Activated CD8-positive, alpha-beta memory T cell treated with anti-CD3 and anti-CD28 coated beads, Interleukin-2, amount 10 ng/mL, durations not matched to agents 7 days and 5 days (primary cell): ENCODE measurements around the gene IARS1. TPM values are rescaled to one million over a fixed set of nuclear protein-coding genes. Genes with fewer than 3 reads are reported as not detected.

Experiments used
- ATAC-seq: fragments of 150-1000 bp; cut with Tn5 transposase; one replicate; pipeline ENCODE4 v1.10.0; 2021; ENCODE audit warnings: moderate library complexity
- CTCF ChIA-PET: fragments of 350-600 bp; sonication (Branson Sonifier 250); formaldehyde crosslinking; loops from one replicate; lab custom pipeline; 2021; ENCODE audit warnings: antibody characterized with exemption; lab: Charles Lee
- DNase-seq: peaks from one replicate; pipeline ENCODE4 v3.0.0-alpha.2; 2020
- H3K27ac Mint-ChIP-seq: one replicate; pipeline ENCODE4 v1.8.0; 2021; ENCODE audit warnings: mild to moderate bottlenecking, mixed read lengths
- H3K27me3 Mint-ChIP-seq: one replicate; pipeline ENCODE4 v1.8.0; 2021; ENCODE audit warnings: mixed read lengths
- H3K36me3 Mint-ChIP-seq: one replicate; pipeline ENCODE4 v1.8.0; 2021; ENCODE audit warnings: mild to moderate bottlenecking, mixed read lengths
- H3K4me1 Mint-ChIP-seq: one replicate; pipeline ENCODE4 v1.8.0; 2021; ENCODE audit warnings: mixed read lengths
- H3K4me3 Mint-ChIP-seq: one replicate; pipeline ENCODE4 v1.8.0; 2021; ENCODE audit warnings: mild to moderate bottlenecking, moderate library complexity, mixed read lengths
- H3K9me3 Mint-ChIP-seq: one replicate; pipeline ENCODE4 v1.8.0; 2022; ENCODE audit warnings: low read depth, mixed read lengths
- total RNA-seq, 2 experiments: library from RNA; stranded (reverse); gene quantifications; one replicate each; pipeline ENCODE4 v1.2.3, GENCODE V29; 2021

The IARS1 gene
- 100 to 1,000 TPM; 146 to 179 TPM for total RNA-seq

DNA sequence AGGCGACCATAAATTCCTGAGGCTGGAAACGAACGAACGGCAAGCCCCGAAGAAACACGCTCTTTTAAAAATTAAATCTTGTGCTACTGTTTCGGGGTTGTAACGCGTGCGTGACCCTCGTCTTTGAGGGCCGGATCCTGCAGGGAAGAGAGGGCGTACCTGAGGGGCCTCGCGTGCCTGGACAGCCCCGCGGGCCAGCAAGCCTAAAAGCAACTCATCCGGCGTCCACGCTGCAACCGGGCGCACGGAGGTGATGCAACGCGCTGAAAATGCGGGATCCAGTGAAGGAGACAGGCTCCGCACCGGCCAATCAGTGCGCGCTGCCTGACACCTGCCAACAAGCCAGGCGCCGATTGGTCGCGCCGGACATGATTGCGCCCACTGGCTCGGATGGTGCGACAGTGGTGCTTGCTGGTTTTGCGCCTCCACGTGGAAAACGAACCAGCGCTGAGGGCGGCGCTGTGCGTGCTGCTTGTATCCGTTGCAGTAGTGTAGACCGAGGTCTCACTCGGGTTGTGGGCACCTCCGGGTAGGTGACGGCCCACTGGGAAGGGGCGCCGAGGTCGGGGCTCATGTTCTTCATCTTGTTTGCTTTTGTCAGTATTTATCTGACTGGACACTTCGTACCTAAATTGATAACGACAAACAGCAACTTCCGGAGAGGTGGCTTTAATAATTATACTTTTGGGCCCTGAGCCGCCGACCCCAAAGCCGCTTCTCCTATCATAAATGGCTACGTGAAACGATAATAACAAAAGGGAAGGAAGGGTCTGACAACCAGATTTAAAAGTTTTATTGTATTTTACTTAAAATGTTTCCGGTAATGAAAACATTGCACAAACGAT is at the start of gene IARS1:
Gene IARS1 (minus strand): TSS at position 246 of the 845 bp plus-strand sequence. CDS start 4,278 bp downstream, outside the sequence.
- peak; percentile 99 for DNase-seq
- CTCF ChIA-PET, result interaction anchor here (1.4 kb wide), 1 partner anchor 155 kb away, joined by 4 read pairs; no protein-coding TSS in a partner anchor
- H3K36me3 Mint-ChIP-seq, result peaks cover 52% of the 10 kb centered on the region
- H3K4me1 Mint-ChIP-seq, result peaks cover 67% of the 10 kb centered on the region
- peak; percentile 94 for ATAC-seq
- peak within 1 kb of the TSS; percentile 84 for H3K4me3 Mint-ChIP-seq
- no peaks in the 10 kb centered on the region for H3K27me3 Mint-ChIP-seq
- H3K9me3 Mint-ChIP-seq, result no peaks in the 10 kb centered on the region
- H3K27ac Mint-ChIP-seq, result peak within 1 kb of the TSS; percentile 97

DNA sequence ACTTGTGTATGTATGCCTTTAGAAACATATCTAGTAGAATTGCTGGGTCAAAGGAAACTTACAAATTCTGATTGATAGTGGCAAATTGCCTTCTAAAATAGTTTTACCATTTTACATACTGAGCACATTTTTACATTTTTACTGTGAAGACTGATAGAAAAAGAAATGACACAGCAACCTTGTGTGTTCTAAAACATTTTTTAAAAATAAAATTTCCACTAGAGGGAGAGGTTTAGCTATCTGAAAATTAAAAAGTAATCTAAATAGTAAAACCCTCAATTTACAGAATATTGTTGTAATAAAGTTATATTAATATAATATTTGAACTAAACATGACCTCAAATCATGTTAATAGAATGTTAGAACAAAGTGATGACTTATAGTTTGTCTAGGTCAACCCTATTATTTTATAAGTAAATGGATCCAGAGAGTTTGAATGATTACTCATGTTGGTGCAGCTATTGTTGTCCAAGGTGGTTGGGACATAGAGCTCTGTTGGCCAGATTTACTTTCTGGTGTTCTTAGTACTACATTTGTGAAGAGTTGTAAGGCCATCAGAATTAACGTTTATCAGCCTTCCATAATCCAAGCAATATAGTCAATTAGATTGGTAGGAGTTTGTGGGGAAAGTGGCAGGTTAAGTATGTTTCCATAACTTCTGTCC is 49.5 kb upstream of the IARS1 start:
- no peak for ATAC-seq
- H3K9me3 Mint-ChIP-seq, result no peaks in the 10 kb centered on the region
- no peak for DNase-seq
- no peaks in the 10 kb centered on the region for H3K4me1 Mint-ChIP-seq
- H3K27ac Mint-ChIP-seq, result no peak overlapping the region
- H3K4me3 Mint-ChIP-seq, result no peak overlapping the region
- H3K27me3 Mint-ChIP-seq, result no peaks in the 10 kb centered on the region
- CTCF ChIA-PET, result interaction anchor here (1.0 to 1.7 kb wide), 2 partner anchors 96 to 250 kb away, joined by 3 to 4 read pairs; no protein-coding TSS in a partner anchor
- peaks cover 54% of the 10 kb centered on the region for H3K36me3 Mint-ChIP-seq

DNA sequence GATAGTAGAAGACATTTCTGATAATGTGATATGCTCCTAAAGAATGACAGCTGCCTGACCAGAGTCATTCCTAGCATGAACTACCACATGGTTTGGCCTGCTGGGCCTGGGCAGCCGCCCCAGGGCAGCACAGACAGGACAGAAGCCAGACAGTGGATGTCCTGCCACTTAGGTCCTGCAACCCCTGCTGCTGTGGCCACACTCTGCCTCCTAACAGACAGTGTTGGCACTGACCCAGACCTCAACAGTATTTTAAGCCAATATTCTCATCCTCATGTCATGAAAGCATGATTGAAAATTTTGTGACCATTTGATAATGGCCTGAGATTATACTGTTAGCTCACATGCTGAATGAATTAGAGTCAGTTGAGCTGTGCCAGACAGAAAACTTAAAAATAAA is 48.1 kb upstream of the IARS1 start:
- ATAC-seq (no peak), DNase-seq (no peak)
- Mint-ChIP-seq H3K9me3 (no peaks in the 10 kb centered on the region), H3K4me3 (no peak overlapping the region), H3K27ac (no peak overlapping the region), H3K4me1 (no peaks in the 10 kb centered on the region), H3K27me3 (no peaks in the 10 kb centered on the region), H3K36me3 (peaks cover 56% of the 10 kb centered on the region)
- CTCF ChIA-PET, result no interaction called here

- Mint-ChIP-seq H3K4me3 (no peak overlapping the region), H3K9me3 (no peaks in the 10 kb centered on the region), H3K27ac (no peak overlapping the region), H3K27me3 (no peaks in the 10 kb centered on the region), H3K4me1 (peaks cover 9% of the 10 kb centered on the region), H3K36me3 (peaks cover 44% of the 10 kb centered on the region)
- CTCF ChIA-PET, result interaction anchor here (1.0 kb wide), 1 partner anchor 11 kb away, joined by 3 read pairs; no protein-coding TSS in a partner anchor
- ATAC-seq, result no peak
- DNase-seq, result no peak
Observed at GRCh38 chr9:92333282-92333634, 39.8 kb upstream of the IARS1 start.

DNA sequence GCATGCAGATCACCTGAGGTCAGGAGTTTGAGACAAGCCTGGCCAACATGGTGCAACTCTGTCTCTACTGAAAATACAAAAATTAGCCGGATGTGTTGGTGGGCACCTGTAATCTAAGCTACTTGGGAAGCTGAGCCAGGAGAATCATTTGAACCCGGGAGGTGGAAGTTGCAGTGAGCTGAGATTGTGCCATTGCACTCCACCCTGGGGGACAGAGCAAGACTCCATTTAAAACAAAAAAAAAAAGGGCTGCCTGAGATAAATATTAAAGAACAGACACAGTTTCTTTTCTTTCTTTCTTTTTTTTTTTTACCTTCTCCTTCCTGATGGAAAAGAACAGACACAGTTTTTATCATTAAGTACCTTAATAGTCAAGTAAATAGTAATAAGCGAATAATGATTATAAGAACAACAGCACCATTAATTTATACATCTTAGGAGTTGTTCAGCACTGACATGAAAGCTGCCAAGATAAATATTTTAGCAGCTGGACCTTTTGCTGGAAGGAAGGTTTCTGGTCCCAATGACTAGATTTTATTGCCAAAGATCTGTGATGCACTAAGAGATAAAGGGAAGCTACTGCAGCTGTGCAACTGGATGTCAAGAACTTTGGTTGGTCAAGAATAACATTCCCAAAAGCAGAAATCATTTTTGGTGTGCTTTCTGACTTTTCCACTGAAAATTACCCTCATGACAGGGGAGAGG is 39.2 kb upstream of the IARS1 start:
- DNase-seq, result no peak
- ATAC-seq, result no peak
- CTCF ChIA-PET, result interaction anchor here (1.4 kb wide), 1 partner anchor 458 kb away, joined by 3 read pairs; no protein-coding TSS in a partner anchor
- H3K4me3 Mint-ChIP-seq, result no peak overlapping the region
- H3K27me3 Mint-ChIP-seq, result no peaks in the 10 kb centered on the region
- H3K36me3 Mint-ChIP-seq, result peaks cover 43% of the 10 kb centered on the region
- H3K9me3 Mint-ChIP-seq, result no peaks in the 10 kb centered on the region
- no peak overlapping the region for H3K27ac Mint-ChIP-seq
- peaks cover 14% of the 10 kb centered on the region for H3K4me1 Mint-ChIP-seq

- Mint-ChIP-seq H3K4me3 (no peak overlapping the region), H3K36me3 (peaks cover 15% of the 10 kb centered on the region), H3K27me3 (no peaks in the 10 kb centered on the region), H3K4me1 (peaks cover 39% of the 10 kb centered on the region), H3K9me3 (no peaks in the 10 kb centered on the region), H3K27ac (no peak overlapping the region)
- DNase-seq, result no peak
- CTCF ChIA-PET, result interaction anchor here (0.7 to 1.1 kb wide), 2 partner anchors 188 to 190 kb away, joined by 4 to 6 read pairs; no protein-coding TSS in a partner anchor
- ATAC-seq, result no peak
Observed at GRCh38 chr9:92328225-92328624, 34.7 kb upstream of the IARS1 start.

DNA sequence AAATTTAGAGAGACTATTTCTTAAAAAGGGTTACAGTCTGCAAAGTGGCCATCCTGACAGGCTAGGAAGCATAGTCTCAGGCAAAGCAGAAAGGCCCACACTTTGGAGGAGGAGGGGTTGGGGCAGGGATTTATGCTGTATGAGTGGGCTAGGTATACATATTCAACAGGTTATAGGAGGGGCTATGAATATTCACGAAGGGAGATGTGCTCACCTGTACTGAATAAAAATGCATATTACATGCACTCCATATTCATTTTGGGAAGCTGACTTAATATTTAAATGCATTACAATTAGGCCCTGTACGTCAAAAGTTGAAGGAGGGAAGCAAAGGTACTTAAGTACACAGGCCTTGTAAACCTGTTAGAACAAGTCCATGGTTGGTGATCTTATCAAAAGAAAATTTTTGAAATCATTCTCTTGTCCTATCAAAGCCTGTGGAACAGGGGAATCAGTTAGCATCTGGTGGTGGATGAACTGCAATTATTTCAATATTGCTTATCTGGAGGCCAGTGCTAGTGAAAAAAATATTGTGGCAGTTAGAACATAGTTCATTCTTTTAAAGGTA is 33.9 kb upstream of the IARS1 start:
- DNase-seq (no peak), ATAC-seq (no peak)
- Mint-ChIP-seq H3K27me3 (no peaks in the 10 kb centered on the region), H3K27ac (no peak overlapping the region), H3K36me3 (peaks cover 15% of the 10 kb centered on the region), H3K9me3 (no peaks in the 10 kb centered on the region), H3K4me3 (peak overlapping the region; percentile 93), H3K4me1 (peaks cover 45% of the 10 kb centered on the region)
- CTCF ChIA-PET, result interaction anchor here (1.7 kb wide), 1 partner anchor 189 kb away, joined by 7 read pairs; no protein-coding TSS in a partner anchor

- CTCF ChIA-PET, result interaction anchor here (0.6 to 1.7 kb wide), 10 partner anchors 12 to 451 kb away, joined by 3 to 11 read pairs (median 3); no protein-coding TSS in a partner anchor
- no peak for DNase-seq
- H3K36me3 Mint-ChIP-seq, result peaks cover 18% of the 10 kb centered on the region
- no peaks in the 10 kb centered on the region for H3K9me3 Mint-ChIP-seq
- peak overlapping the region; percentile 93 for H3K4me3 Mint-ChIP-seq
- H3K27me3 Mint-ChIP-seq, result no peaks in the 10 kb centered on the region
- peak overlapping the region; percentile 91 for H3K27ac Mint-ChIP-seq
- peaks cover 46% of the 10 kb centered on the region for H3K4me1 Mint-ChIP-seq
- ATAC-seq, result peak; percentile 6
Observed at GRCh38 chr9:92325991-92326500, 32.5 kb upstream of the IARS1 start.

- no peaks in the 10 kb centered on the region for H3K27me3 Mint-ChIP-seq
Observed at GRCh38 chr9:92325269-92325990, 31.9 kb upstream of the IARS1 start, which contains the start of the genes CENPP and NOL8. Gene CENPP (plus strand): TSS chr9:92325953. Gene NOL8 (minus strand): TSS chr9:92325350. CDS start chr9:92324161, 1,189 bp downstream.

GRCh38 chr9:92324889-92325268 is 31.4 kb upstream of the IARS1 start:
- ATAC-seq, result peak; percentile 23
- CTCF ChIA-PET, result interaction anchor here (0.6 to 1.7 kb wide), 5 partner anchors 22 to 184 kb away, joined by 3 to 4 read pairs (median 3); no protein-coding TSS in a partner anchor

More at GRCh38 chr9:92325269-92325990, 31.9 kb upstream of the IARS1 start, which contains the start of the genes CENPP and NOL8:
- ATAC-seq (peak; percentile 93), DNase-seq (peak; percentile 92)
- Mint-ChIP-seq H3K36me3 (peaks cover 21% of the 10 kb centered on the region), H3K27ac (peak within 1 kb of the TSS; percentile 91), H3K4me3 (peak within 1 kb of the TSS; percentile 93), H3K4me1 (peaks cover 48% of the 10 kb centered on the region), H3K9me3 (no peaks in the 10 kb centered on the region)
- CTCF ChIA-PET, result interaction anchor here (0.6 to 1.7 kb wide), 9 partner anchors 12 to 187 kb away, joined by 3 to 11 read pairs (median 3); no protein-coding TSS in a partner anchor

GRCh38 chr9:92324431-92324830 is 30.9 kb upstream of the IARS1 start:
- CTCF ChIA-PET, result interaction anchor here (0.9 to 1.7 kb wide), 3 partner anchors 29 to 131 kb away, joined by 3 to 4 read pairs (median 3); no protein-coding TSS in a partner anchor
- DNase-seq (no peak), ATAC-seq (no peak)
- Mint-ChIP-seq H3K4me1 (peaks cover 45% of the 10 kb centered on the region), H3K4me3 (peak overlapping the region; percentile 93), H3K27ac (peak overlapping the region; percentile 91), H3K27me3 (no peaks in the 10 kb centered on the region), H3K36me3 (peaks cover 26% of the 10 kb centered on the region), H3K9me3 (no peaks in the 10 kb centered on the region)

More at GRCh38 chr9:92324889-92325268, 31.4 kb upstream of the IARS1 start:
- H3K9me3 Mint-ChIP-seq, result no peaks in the 10 kb centered on the region
- H3K4me1 Mint-ChIP-seq, result peaks cover 46% of the 10 kb centered on the region
- no peak for DNase-seq
- no peaks in the 10 kb centered on the region for H3K27me3 Mint-ChIP-seq
- H3K4me3 Mint-ChIP-seq, result peak overlapping the region; percentile 93
- peaks cover 23% of the 10 kb centered on the region for H3K36me3 Mint-ChIP-seq
- peak overlapping the region; percentile 91 for H3K27ac Mint-ChIP-seq
